Measurements from ENCODE around the gene ASTN2. TPM values are rescaled to one million over a fixed set of nuclear protein-coding genes. Genes with fewer than 3 reads are reported as not detected.

Gene ASTN2
- total RNA-seq, 1 experiment from 2014 or later = 8.0 TPM

DNA sequence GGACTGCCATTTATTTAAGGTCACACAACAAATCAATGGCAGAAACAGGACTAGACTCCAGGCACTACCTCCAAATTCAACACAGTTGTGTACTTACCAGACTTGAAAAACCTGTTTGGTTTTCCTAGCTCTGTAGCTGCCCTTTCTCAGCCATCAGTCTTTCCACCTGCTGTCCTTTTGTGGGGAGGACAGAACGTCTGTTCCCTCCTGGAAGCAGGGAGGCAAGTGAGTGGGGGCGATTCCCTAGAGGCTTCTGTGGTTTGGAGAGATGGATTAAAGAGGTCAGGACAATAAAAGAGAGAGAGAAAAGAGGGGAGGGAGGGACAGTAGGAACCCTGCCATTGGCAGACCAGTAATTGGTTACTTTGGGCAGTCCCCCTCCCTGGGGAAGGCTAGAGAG, 14.7 kb downstream of the ASTN2 start:
- H3K9me3 ChIP-seq = no peaks in the 10 kb centered on the region
- no peak overlapping the region for H3K4me3 ChIP-seq
- H3K36me3 ChIP-seq = no peaks in the 10 kb centered on the region
- no peaks in the 10 kb centered on the region; the same call in none of the 2 replicates for H3K27me3 ChIP-seq
- DNase-seq = no peak

DNA sequence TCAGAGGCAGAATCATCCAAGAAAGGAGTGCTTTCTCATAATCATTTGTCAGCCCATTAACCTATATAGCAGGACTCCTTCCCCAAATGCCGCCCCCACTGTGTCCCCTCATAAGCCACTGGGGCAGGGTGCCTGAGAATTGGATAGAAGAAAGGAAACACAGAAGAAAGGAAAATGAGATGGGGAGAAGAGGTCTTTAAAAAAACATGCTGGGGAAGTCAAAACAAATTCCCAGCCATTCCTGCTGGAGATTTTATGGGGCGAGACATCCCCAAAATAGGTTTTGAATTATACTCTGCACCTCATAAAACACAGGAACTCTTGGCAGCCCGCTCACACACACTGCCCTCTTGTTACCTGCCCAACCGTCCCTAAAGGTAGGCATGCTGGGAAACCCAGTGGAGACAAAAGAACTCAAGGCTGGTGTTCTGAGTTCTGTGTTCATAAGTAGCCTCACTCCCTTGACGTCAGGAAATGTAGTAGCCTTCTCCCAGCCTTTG, 19.7 kb downstream of the ASTN2 start:
- H3K4me3 ChIP-seq = no peak overlapping the region
- no peaks in the 10 kb centered on the region; the same call in 1 of the 2 replicates for H3K27me3 ChIP-seq
- H3K9me3 ChIP-seq = no peaks in the 10 kb centered on the region
- DNase-seq = no peak
- no peaks in the 10 kb centered on the region for H3K36me3 ChIP-seq

DNA sequence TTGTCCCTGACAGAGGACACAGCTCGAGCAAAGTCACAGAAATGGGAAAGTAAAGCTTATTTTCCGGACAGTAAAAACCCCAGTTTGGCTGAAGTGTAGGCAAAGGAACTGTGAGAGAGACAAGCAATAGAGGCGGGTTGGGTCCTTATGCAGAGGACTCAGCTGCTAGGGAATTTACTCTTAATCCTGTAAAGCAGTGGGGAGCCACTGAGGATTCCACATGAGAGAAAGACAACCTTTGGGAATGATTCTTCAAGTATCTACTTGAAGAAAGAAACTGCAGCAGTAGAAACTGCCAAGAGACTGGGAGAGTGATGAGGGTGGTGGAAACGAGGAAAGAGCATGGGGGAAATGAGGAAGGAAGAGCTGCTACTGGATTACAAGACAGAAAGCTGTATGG, 20.2 kb downstream of the ASTN2 start:
- DNase-seq = no peak
- Histone ChIP-seq H3K27me3 (no peaks in the 10 kb centered on the region; the same call in 1 of the 2 replicates), H3K36me3 (no peaks in the 10 kb centered on the region), H3K9me3 (no peaks in the 10 kb centered on the region), H3K4me3 (no peak overlapping the region)

DNA sequence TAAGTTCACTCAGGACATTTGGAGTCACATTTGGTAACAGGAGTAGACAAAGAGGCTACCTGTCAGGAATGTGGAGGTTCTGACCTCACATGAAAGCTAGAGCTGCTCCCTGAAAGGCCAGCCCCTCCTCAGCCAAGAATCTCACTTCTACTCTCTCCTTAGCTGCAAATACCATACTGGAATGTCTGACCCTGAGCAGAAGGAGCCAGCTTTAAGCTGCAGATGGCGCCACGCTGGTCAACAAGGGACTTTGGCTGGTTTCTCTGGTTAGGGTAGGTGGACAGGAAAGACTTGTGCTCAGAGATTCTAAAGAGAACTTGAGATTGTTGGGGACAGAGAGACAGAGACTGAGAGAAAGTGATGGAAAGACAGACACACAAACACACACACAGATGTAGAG, 21.9 kb downstream of the ASTN2 start:
- H3K4me3 ChIP-seq = no peak overlapping the region
- H3K36me3 ChIP-seq = no peaks in the 10 kb centered on the region
- no peak for DNase-seq
- H3K27me3 ChIP-seq = no peaks in the 10 kb centered on the region; the same call in 1 of the 2 replicates
- no peaks in the 10 kb centered on the region for H3K9me3 ChIP-seq

DNA sequence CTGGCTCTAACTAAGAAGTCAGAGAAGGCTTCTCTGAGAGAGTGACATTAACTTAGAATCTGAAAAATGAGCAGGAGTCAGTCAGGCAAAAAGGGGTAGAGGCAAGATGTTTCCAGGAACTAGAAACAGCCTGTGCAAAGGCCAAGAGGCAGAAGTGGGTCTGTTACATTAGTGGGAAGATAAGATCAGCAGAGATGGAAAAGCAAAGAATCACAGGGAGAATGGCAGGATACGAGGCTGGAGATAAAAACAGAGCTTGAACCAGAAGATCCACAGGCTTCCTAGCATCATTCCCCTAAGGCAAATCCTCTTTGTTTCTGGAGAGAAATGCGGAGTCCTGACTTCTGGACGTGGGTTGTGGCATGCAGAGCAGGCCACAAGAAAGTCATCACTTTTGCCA, 27.4 kb downstream of the ASTN2 start:
- Histone ChIP-seq H3K27me3 (no peaks in the 10 kb centered on the region), H3K9me3 (no peaks in the 10 kb centered on the region), H3K36me3 (no peaks in the 10 kb centered on the region), H3K4me3 (no peak overlapping the region)
- no peak for DNase-seq

DNA sequence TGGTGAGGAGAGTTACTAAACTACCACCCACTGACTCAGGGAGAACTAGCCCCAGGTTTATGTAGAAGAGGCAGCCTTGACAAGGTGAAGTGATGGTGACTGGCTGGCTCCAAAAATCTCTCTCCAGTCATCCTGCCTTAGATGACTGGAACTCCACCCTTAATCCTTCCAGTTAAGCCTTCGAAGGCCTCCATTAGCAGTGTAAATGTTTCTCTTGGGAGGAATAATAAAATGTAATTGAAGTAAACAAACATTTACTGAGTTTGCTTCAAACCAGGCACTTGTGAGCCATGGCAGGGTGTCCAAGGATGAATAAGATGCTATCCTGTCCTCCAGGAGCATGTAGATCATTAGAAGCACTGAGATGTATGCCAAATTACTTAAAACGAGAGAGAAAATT, 35.5 kb downstream of the ASTN2 start:
- no peak overlapping the region for H3K4me3 ChIP-seq
- H3K27me3 ChIP-seq = no peaks in the 10 kb centered on the region
- no peaks in the 10 kb centered on the region for H3K9me3 ChIP-seq
- DNase-seq = no peak
- no peaks in the 10 kb centered on the region for H3K36me3 ChIP-seq

DNA sequence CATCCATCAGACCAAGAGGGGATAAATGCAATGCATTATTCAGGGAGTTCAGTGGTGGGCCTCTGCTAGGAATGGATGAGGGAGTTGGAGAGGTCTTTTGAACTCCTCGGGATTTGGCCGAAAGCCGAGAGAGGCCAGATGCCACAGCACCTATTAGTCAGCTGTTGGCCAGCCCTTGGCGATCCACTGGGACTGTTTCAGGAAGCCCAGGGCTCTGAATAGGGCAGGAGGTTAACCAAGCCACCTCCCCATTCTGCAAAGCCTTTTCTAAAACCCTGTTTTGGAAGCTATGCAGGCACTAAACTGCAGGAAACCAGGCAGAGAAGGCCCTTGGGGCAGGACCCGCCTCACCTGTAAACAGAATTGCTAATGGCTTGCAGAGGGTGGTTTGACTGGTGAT, 37.8 kb downstream of the ASTN2 start:
- DNase-seq = peak; percentile 35
- H3K4me3 ChIP-seq = no peak overlapping the region

DNA sequence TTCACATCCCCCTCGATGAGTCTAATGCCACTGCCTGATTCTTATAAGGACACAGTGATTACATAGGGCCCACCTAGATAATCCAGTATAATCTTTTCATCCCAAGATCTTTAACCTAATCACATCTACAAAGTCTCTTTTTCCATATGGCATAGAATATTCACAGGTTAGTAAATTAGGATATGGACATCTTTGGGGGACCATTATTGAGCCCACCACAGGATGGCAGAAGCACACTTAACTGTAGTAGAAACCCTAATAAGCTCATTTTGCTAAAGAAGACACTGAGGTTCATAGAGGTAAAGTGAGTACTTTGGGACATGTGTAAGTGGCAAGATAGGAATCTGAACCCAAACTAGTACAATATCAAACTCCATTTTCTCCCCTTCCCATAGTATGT, 38.9 kb downstream of the ASTN2 start:
- Histone ChIP-seq H3K4me3 (no peak overlapping the region), H3K9me3 (no peaks in the 10 kb centered on the region), H3K27me3 (no peaks in the 10 kb centered on the region), H3K36me3 (no peaks in the 10 kb centered on the region)
- no peak for DNase-seq

More for the DNA sequence above, 37.8 kb downstream of the ASTN2 start:
- Histone ChIP-seq H3K27me3 (no peaks in the 10 kb centered on the region), H3K36me3 (no peaks in the 10 kb centered on the region), H3K9me3 (no peaks in the 10 kb centered on the region)

DNA sequence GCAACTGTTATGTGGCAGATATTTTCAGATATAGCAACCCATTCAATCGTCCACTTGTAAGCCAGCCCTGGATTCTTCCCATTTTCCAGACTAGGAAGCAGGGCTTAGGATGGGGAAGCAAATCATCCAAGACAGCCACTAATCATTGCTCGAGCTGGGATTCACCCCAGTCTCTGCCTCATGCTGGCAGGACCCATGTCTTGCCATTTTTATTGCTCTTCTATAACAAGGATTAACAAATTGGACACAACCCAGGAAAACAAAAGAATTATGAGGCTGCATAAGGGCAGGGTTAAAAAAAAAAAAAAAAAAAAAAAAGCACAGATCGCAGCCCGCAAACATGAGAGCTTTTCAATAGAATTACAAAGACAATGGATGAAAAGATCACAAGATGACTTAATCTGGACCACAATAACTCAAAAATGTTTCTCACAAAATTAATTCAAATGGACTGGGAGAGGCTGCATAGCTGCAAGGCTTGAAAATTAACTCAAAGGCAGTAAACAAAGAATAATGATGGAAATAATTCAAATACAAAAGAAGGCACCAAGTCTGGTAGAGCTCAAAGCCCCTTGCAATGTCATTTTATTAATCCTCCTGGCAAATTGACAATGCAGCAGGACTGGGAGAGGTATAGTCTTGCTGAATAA, 40.7 kb downstream of the ASTN2 start:
- no peaks in the 10 kb centered on the region for H3K9me3 ChIP-seq

DNA sequence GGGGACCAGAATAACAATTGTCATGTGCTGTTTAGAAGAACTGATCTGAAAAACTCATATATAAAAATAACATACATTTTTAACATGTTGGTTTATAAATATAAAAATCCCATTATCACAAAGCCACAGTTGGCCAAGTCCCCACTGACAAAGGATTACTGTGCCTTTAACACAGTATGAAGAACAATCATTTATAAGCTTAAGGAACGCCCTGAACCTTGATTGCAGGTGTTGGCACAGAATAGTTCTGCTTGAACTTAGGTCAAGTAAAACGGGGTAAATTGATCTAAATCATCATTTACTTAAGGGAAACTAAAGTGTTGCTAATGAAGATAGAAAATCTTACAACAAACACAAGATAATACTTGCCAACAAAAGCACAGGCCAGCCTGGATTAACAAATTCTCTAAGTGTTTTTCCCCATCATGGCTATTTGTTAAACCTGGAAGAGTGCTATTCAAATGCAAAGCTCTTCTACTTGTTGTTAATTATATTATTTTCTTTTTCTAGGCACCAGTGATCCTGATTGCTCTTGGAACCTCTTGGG, 46.1 kb downstream of the ASTN2 start:
- Histone ChIP-seq H3K36me3 (no peaks in the 10 kb centered on the region), H3K9me3 (no peaks in the 10 kb centered on the region), H3K4me3 (no peak overlapping the region), H3K27me3 (no peaks in the 10 kb centered on the region)
- no peak for DNase-seq

More for the DNA sequence above, 40.7 kb downstream of the ASTN2 start:
- DNase-seq = no peak
- Histone ChIP-seq H3K36me3 (no peaks in the 10 kb centered on the region), H3K27me3 (no peaks in the 10 kb centered on the region), H3K4me3 (no peak overlapping the region)

DNA sequence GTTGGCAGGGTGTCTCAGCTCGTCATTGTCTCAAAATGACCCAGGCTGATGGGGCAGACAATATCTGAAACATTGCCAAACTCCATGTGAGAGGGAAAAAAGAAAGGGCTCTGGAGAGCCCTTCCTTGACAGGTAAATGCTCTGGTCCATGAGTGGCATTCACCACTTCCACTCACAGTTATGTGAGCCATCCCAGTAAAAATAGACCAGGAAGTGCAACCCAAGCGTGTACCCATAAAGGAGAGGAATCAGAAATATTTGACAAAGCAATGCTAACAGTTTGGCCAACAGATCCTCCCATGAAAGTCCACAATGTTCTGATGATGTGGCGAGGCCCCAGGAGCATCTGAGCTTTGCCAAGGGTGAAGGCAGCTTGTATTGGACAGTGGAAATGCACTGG, 49.4 kb downstream of the ASTN2 start:
- Histone ChIP-seq H3K36me3 (no peaks in the 10 kb centered on the region), H3K4me3 (no peak overlapping the region), H3K27me3 (no peaks in the 10 kb centered on the region), H3K9me3 (no peaks in the 10 kb centered on the region)
- DNase-seq = no peak

DNA sequence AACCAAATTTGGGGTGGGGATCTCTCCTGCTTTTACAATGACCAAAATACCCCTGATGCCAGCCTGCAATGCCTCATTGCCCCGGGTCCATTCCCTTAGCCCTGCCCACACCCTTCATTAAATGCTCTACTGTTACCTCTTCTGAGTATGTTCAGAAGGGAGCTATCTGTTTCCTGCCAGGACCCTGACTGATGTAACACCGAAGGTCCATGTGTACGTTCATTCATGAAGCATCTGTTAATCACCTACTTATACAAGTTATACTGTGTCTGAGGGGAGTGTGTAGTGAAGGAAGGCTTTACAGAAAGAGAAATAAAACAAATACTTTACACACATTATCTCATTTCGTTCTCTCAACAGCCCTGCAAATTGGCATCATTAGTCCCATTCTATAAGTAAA, 51.9 kb downstream of the ASTN2 start:
- no peaks in the 10 kb centered on the region for H3K9me3 ChIP-seq
- no peak for DNase-seq
- H3K36me3 ChIP-seq = no peaks in the 10 kb centered on the region
- no peak overlapping the region for H3K4me3 ChIP-seq
- no peaks in the 10 kb centered on the region for H3K27me3 ChIP-seq

DNA sequence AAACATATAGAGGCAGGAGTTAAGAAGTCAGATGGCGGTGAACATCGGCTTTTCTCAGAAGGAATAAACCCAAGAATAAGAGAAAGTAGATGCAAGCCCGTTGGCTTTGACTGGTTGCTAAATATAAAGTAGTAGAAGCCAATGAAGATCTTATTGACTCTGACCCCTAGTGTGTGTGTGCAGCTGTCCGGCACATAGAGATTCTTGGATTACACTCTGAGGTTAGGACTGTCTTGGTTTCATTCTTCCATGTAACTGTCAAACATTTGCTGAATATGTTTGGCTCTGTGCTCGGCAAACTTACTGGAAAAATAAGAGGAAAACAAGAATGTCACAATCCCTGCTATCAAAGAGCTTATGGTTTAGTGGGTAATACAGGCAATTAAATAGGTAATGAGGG, 54.9 kb downstream of the ASTN2 start:
- no peak for DNase-seq
- Histone ChIP-seq H3K4me3 (no peak overlapping the region), H3K36me3 (no peaks in the 10 kb centered on the region), H3K27me3 (no peaks in the 10 kb centered on the region), H3K9me3 (no peaks in the 10 kb centered on the region)

DNA sequence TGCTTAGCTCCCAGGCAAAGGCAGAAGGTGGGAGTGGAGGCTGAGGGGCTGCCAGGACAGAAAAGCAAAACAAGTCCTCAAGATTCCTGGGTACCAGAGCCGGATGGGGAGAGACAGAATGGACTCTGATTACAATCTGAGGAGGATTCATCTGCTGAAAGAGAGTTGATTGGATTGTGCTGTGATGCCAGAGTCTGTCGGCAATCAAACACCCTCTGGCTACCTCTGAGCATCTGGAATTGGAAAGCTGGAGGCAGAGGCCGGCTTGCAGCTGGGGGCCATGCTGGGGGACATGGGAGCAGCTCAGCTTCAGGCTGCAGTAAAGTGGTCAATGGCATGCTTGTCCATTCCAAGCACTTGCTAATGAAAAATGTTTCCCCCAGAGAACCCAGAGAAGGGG, 59.3 kb downstream of the ASTN2 start:
- Histone ChIP-seq H3K4me3 (no peak overlapping the region), H3K36me3 (no peaks in the 10 kb centered on the region), H3K9me3 (no peaks in the 10 kb centered on the region), H3K27me3 (no peaks in the 10 kb centered on the region)
- no peak for DNase-seq

DNA sequence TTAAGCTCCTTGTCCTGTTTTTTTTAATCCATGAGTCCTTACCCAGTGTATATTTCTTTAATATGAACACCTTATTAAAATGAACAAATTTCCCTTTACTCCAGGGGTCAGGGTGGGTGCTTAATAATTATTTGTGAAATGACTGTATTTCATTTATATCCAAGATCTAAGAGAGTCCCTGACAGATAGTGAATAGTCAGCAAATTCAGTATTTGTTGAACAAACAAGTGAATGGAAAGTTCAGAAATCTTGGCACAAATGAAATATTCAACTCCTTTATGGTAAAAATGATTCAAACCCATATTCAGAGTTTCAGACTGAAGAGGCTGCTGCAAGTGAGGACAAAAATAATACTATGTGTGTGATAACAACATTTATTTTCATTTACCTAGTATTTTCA, 59.9 kb downstream of the ASTN2 start:
- no peak for DNase-seq
- no peaks in the 10 kb centered on the region for H3K27me3 ChIP-seq
- H3K4me3 ChIP-seq = no peak overlapping the region
- H3K9me3 ChIP-seq = no peaks in the 10 kb centered on the region
- H3K36me3 ChIP-seq = no peaks in the 10 kb centered on the region

DNA sequence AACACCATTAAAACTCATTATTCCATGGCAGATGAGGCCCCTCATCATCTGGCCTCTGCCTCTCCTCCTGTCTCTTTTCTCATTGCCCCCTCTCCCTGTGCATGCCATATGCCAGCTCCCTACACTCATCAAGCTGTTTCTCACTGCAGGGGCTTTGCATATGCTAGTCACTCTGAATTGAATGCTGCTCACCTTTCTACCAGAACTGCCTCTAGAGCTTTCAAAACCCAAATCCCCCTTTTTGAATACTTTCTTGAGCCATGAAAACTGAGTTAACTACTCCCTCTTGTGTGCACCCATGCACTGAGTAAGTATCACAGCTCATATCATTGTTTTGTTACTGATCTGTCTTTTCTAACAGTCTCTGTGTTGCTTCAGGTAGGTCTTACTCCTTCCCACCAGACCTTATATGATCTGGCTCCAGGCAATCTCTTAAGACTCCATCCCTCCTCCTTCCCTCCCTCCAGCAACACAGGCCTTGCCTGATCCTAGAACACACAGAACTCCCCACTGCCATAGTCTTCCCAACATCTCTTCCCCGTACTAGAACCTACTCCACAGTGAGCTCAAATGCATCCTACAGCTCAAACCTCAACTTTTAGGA, 60.5 kb downstream of the ASTN2 start:
- no peaks in the 10 kb centered on the region for H3K36me3 ChIP-seq
- no peak overlapping the region for H3K4me3 ChIP-seq
- no peak for DNase-seq
- no peaks in the 10 kb centered on the region for H3K27me3 ChIP-seq
- H3K9me3 ChIP-seq = no peaks in the 10 kb centered on the region

DNA sequence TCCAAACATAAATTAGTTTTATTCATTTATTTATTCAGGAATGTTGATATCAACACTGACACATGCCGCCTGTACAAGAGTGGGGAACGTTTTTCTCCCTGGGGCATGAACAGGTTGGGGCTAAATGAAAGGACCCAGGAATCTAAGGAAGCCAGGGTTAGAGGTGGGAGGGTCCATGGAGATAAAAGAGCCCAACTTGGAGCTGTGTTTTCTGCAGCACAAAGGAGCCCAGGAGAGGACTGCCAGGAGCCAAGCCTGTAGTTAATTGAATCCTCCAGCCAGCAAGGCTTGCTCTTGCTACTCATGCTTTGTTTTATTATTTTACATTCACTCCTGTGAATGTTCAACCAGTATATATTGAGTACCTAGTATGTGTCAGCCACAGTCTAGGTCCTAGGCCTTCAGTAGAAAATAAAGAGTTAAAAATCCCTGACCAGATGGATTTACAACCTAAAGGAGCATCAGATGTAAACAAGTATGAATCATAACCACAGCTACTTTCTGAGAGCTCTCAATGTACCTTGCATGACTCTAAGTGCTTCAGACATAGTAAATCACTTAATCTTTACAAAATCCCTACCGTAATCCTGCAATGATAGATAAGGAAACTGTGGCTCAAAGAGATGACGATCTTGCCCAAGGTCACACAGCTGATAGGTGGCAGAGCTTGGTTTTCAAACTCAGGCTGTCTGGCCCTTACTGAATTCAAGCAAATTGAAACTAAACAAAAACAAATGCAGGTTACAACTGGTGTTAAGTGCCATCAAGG, 69.8 kb downstream of the ASTN2 start:
- no peak overlapping the region for H3K4me3 ChIP-seq
- no peaks in the 10 kb centered on the region for H3K27me3 ChIP-seq
- DNase-seq = no peak
- no peaks in the 10 kb centered on the region for H3K36me3 ChIP-seq
- H3K9me3 ChIP-seq = no peaks in the 10 kb centered on the region
